Psoas muscle (tissue), 8 donors: ENCODE data around the gene EIPR1. TPM values are rescaled to one million over a fixed set of nuclear protein-coding genes. Genes with fewer than 3 reads are reported as not detected.

ENCODE experiments used
- ATAC-seq, 4 donors: fragments of 200-7000 bp; cut with Tn5 transposase; one replicate each; pipeline ENCODE4 v1.9.1; 2020; ENCODE audit warnings: moderate library complexity in 3 of 4, mild to moderate bottlenecking in 2 of 4
- DNase-seq, 2 donors: peaks; one replicate each; pipeline ENCODE4 v3.0.0-alpha.2; 2020
- H3K27ac ChIP-seq: fragments of 200-600 bp; one replicate; pipeline ENCODE4 v1.8.0; 2022
- H3K27me3 ChIP-seq, 3 donors: fragments of 200-600 bp in 1 of 3; one replicate each; pipeline versions ENCODE4 v1.6.1 to v1.8.0; 2013 to 2022; ENCODE audit warnings: low read length in 2 of 3, mild to moderate bottlenecking in 2 of 3, moderate library complexity in 1 of 3; ENCODE audit not compliant: insufficient read depth in 3 of 3
- H3K36me3 ChIP-seq, 2 donors: fragments of 200-600 bp in 1 of 2; one replicate each; pipeline versions ENCODE4 v1.6.1 to v1.8.0; 2013 to 2022; ENCODE audit warnings: low read depth in 1 of 2, mild to moderate bottlenecking in 1 of 2, moderate library complexity in 1 of 2; ENCODE audit not compliant: insufficient read depth in 1 of 2
- H3K4me1 ChIP-seq: fragments of 200-600 bp; one replicate; pipeline ENCODE4 v1.8.0; 2022
- H3K4me3 ChIP-seq: fragments of 200-600 bp; one replicate; pipeline ENCODE4 v1.8.0; 2022; ENCODE audit warnings: mild to moderate bottlenecking
- H3K9me3 ChIP-seq: fragments of 200-600 bp; one replicate; pipeline ENCODE4 v1.8.0; 2022
- WGBS, 3 donors: extraction: QIAGEN DNeasy Blood & Tissue Kit; methylation state at CpG; one replicate each; pipeline versions ENCODE4 v1.1.6 to v1.1.7; 2013; 5-methylcytosine and 5-hydroxymethylcytosine counted together
- intact Hi-C, 2 donors: fragments of 100-400 bp; cut with DNase I; formaldehyde crosslinking; loops; one replicate each; pipeline versions ENCODE4 v1.11.0 to v1.14.2; 2022
- polyA plus RNA-seq, 3 donors: library from polyadenylated mRNA; stranded (reverse); fragments of 200-250 nt; gene quantifications; one replicate each; pipeline ENCODE4 v1.2.3, GENCODE V29; 2013
- total RNA-seq, 4 donors: library from RNA; stranded (reverse); fragmentation: NEBNext Ultra II Directional in 2 of 4; extraction: Animal tissue kit (Norgen Biotek cat#: 25700) in 2 of 4; gene quantifications; one replicate each; pipeline versions ENCODE4 v1.2.1 to v1.2.4, GENCODE V29; 2021 to 2023
- TF ChIP-seq, protein P1 (sequence below): fragments of 200-600 bp; IDR thresholded peaks from one replicate; pipeline ENCODE4 v1.8.0; 2022; ENCODE audit warnings: antibody characterized with exemption
- donor health status: healthy with polysubstance abuse.
- donor health status: DM: no; HTN: no; CAD: no; lungs with moderate emphysema.
- donor health status: Bipolar disorder and iron deficiency.
- donor health status: healthy.
- donor health status: DM: yes; HTN: yes; CAD: no.
- donor health status: DM: no; HTN: no; CAD: no.
- donor health status: DM: no; HTN: no; CAD: no.
- donor health status: DM: yes; HTN: yes; CAD: no.

The EIPR1 gene
- total and polyA plus RNA-seq, 7 donors = 9.7 to 42.1 (median 12.5) TPM

DNA sequence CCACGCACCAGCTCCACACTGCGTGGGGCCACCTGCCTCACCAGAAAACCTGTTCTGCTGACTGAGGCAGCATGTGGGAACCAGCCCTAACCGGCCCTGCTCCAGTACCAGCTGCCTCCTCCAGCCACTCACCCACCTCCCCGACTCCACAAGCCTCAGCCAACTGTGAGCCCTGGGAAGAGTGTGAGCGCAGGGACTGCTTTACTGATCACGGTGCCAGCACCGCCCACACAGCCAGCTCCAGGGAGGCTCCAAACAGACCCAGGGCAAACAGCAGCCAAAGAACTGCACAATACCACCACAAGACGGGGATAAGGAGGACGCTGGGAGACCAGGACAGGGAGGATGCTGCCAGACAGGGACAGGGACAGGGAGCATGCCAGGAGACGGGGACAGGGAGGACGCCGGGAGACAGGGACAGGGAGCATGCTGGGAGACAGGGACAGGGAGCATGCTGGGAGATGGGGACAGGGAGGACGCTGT is 28.4 kb downstream of the EIPR1 start:
- DNase-seq (no peak), ATAC-seq (no peak)
- TF ChIP-seq, protein P1, sequence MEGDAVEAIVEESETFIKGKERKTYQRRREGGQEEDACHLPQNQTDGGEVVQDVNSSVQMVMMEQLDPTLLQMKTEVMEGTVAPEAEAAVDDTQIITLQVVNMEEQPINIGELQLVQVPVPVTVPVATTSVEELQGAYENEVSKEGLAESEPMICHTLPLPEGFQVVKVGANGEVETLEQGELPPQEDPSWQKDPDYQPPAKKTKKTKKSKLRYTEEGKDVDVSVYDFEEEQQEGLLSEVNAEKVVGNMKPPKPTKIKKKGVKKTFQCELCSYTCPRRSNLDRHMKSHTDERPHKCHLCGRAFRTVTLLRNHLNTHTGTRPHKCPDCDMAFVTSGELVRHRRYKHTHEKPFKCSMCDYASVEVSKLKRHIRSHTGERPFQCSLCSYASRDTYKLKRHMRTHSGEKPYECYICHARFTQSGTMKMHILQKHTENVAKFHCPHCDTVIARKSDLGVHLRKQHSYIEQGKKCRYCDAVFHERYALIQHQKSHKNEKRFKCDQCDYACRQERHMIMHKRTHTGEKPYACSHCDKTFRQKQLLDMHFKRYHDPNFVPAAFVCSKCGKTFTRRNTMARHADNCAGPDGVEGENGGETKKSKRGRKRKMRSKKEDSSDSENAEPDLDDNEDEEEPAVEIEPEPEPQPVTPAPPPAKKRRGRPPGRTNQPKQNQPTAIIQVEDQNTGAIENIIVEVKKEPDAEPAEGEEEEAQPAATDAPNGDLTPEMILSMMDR = no peak
- WGBS, 3 donors = 41 to 57% (median 42%) methylated on average over 13 of the region's 13 CpGs
- Histone ChIP-seq H3K27ac (no peak overlapping the region), H3K27me3 (no peaks in the 10 kb centered on the region), H3K4me1 (no peaks in the 10 kb centered on the region), H3K4me3 (no peak overlapping the region), H3K9me3 (no peaks in the 10 kb centered on the region), H3K36me3 (peaks cover 0 to 13% of the 10 kb centered on the region in 2 donors)
- intact Hi-C loops = no loop called here

DNA sequence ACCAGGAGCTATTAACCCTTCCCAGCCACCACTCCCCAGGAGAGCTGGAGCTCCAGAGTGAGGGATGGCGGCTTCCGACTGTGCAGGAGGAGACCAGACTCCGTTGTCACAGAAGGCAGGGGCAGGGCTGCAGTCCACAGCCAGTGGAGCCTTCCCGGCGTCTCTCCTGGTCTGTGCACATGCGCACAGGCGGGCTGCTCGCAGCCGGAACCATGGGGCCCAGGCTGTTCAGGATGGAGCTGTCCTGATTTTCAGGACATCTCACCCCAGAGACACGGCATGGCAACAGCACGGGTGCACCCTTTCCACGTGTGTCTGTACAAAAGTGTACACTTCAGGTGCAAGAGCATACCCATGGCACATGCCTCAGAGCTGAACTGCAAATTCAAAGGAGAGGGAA is 28.9 kb downstream of the EIPR1 start:
- intact Hi-C loops = no loop called here
- Histone ChIP-seq H3K4me3 (no peak overlapping the region), H3K36me3 (peaks cover 0 to 10% of the 10 kb centered on the region in 2 donors), H3K9me3 (no peaks in the 10 kb centered on the region), H3K4me1 (no peaks in the 10 kb centered on the region), H3K27me3 (no peaks in the 10 kb centered on the region), H3K27ac (no peak overlapping the region)
- 77 to 85% (median 85%) methylated on average over 12 of the region's 12 CpGs for WGBS, 3 donors
- ATAC-seq = no peak
- no peak for DNase-seq
- TF ChIP-seq, protein P1 = no peak

DNA sequence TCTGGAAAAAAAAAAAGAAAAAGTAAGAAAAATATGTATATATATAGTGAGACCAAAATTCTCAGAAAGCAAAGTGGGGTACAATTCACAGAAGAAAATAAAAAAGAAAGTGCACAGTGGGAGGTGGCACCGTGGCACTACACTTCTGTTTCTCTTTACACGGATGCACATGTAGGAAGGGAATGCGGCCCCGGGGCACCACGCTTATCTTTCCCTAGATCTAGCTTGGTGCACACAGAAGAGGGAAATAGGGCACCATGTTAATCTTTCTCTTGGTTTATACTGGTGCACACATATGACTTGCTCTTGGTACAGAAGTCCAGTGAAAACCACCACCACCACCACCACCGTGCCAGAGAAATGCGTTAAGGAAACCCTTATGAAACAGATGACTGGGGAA is 32.0 kb downstream of the EIPR1 start:
- no peaks in the 10 kb centered on the region for H3K4me1 ChIP-seq
- TF ChIP-seq, protein P1 = no peak
- 91 to 98% (median 97%) methylated on average over 7 of the region's 7 CpGs for WGBS, 3 donors
- no peak overlapping the region for H3K4me3 ChIP-seq
- no peak overlapping the region for H3K27ac ChIP-seq
- DNase-seq = no peak
- no peaks in the 10 kb centered on the region for H3K36me3 ChIP-seq
- no peak for ATAC-seq
- intact Hi-C loops = no loop called here
- H3K27me3 ChIP-seq = no peaks in the 10 kb centered on the region
- H3K9me3 ChIP-seq = no peaks in the 10 kb centered on the region

DNA sequence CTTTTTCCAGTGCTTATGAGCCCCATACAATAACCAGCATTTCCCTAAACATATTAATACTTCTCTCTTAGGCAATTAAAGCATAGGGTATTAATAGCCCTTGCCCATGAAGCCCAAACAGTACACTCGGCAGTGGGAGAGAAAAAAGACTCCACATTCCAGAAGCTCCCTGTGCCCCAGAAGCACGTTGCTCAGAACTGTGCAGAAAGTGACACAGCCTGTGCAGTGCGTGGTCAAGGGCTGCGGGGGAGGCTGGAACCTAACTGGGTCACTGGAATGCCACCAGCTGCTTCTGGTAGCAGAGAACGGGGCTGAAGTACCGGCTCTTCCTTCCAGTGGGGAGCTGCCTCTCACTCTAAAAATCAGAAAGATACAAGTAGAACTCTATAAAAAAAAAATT is 32.7 kb downstream of the EIPR1 start:
- TF ChIP-seq, protein P1 = no peak
- 79 to 83% (median 81%) methylated on average over 6 of the region's 6 CpGs for WGBS, 3 donors
- intact Hi-C loops = no loop called here
- Histone ChIP-seq H3K9me3 (no peaks in the 10 kb centered on the region), H3K36me3 (no peaks in the 10 kb centered on the region), H3K4me3 (no peak overlapping the region), H3K27me3 (no peaks in the 10 kb centered on the region), H3K4me1 (no peaks in the 10 kb centered on the region), H3K27ac (no peak overlapping the region)
- DNase-seq = no peak
- no peak for ATAC-seq

DNA sequence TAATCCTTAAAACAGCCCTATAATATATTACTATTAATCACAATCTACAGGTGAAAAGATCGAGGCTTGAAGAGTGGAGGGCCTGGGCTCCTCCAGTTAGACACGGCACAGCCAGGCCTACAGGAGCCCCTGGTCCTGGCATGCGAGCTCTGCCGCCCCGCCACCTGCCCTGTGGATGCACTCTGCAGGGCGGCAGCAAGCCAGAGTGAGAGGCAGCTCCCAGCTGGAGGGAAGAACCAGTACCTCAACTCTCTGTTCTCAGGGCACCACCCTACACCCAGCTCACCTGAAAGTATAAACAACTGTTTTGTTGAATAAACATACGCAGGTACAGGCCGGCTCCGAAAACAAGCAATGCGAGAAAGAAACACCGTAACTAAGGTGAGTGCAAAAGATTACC is 34.6 kb downstream of the EIPR1 start:
- Histone ChIP-seq H3K4me3 (no peak overlapping the region), H3K27me3 (no peaks in the 10 kb centered on the region), H3K36me3 (no peaks in the 10 kb centered on the region), H3K4me1 (no peaks in the 10 kb centered on the region), H3K27ac (no peak overlapping the region), H3K9me3 (no peaks in the 10 kb centered on the region)
- ATAC-seq (no peak), DNase-seq (no peak)
- 93 to 95% (median 94%) methylated on average over 11 of the region's 11 CpGs for WGBS, 3 donors
- intact Hi-C loops = no loop called here
- TF ChIP-seq, protein P1 = no peak
